ENCODE measurements around the gene CLMN.

Gene CLMN

GRCh38 chr14:95157327-95158189 is 162.2 kb downstream of the CLMN start, which contains the start of gene DICER1:
DICER1 (minus strand) TSS chr14:95157529; CDS start chr14:95133458, 24,071 bp downstream.
- Histone ChIP-seq H3K9me3 (replicated peaks in 1 of 11) (no peaks in the 10 kb centered on the region), H4K20me1 (peaks cover 0 to 31% (median 16%) of the 10 kb centered on the region in 11 experiments; a peak in 8 of 22 replicates), H3K27ac (peak within 1 kb of the TSS; percentile 93 to 100 (median 97)), H3K27me3 (no peaks in the 10 kb centered on the region), H3K4me2 (peak within 1 kb of the TSS; percentile 83 to 97 (median 87)), H3K4me1 (peaks cover 30 to 50% (median 44%) of the 10 kb centered on the region in 10 experiments), H3K36me3 (peaks cover 0 to 7% (median 0%) of the 10 kb centered on the region in 11 experiments; a peak in 7 of 22 replicates), H3K9ac (peak within 1 kb of the TSS; percentile 94 to 100 (median 97)), H3K4me3 (peak within 1 kb of the TSS; percentile 80 to 97 (median 88))
- TF ChIP-seq Cebpa-rat (IDR thresholded peaks at IDR 0.05) = no peak

DNA sequence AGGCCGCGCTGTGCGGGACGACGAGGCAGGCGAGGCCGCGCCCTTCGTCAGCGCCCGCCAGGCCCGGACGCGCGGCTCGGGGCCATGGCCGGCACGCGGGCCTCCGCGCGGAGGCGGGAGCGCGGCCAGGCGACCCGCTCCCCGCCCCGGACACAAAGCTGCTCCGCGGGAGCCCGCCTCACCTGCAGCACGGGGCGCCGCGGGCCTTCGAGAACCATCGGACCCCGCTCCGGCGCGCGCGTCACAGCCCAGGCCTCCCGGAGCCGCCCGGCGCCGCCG is 162.7 kb downstream of the CLMN start:
- Histone ChIP-seq H3K27me3 (no peaks in the 10 kb centered on the region), H3K4me2 (peak overlapping the region; percentile 82 to 97 (median 87)), H3K27ac (peak overlapping the region; percentile 93 to 100 (median 97))

DNA sequence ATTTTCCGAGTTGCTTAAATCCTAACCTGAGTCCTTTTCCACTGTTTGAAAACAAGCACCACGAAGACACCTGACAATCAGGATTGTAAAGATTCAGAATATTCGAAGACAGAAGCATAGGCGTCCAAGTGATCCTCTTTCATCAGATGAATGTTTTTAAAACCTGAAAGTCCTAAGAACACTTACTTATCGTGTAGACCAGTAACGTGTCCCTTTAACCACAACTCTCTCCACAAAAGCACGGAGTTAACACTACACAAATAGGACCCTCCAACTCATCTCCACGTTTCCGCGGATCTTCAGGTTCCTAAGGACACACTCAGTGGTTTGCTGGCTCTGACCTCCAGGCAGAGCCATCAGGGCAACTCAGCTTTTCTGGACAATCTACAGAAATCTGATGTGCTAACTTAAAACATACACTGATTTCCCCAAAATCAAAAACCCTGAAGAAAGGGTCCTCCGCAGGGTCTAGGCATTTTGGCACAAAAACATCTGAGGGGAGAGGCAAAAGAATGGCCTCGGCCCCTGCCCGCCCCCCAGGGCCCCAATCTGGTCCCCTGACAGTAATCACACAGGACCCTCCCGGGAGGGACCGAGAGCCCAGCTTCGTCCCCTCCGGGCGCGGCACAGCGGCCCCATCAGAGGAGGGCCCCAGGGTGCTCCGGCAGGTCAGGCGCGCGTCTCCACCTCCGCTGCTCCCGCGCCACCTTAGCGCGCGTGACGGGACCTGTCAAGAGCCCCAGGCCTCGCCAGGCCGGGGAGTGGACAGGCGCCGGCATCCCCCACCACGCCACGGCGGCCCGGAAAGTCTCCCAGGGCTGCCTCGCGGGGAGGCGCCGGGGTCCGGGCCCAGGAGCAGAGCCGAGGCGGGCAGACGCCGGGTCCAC is 163.3 kb downstream of the CLMN start:
- peak overlapping the region; percentile 93 to 100 (median 97) for H3K27ac ChIP-seq
- H4K20me1 ChIP-seq = peaks cover 0 to 43% (median 25%) of the 10 kb centered on the region in 11 experiments; a peak in 11 of 22 replicates
- H3K9me3 ChIP-seq (replicated peaks in 1 of 11) = no peaks in the 10 kb centered on the region
- H3K4me2 ChIP-seq = peak overlapping the region; percentile 82 to 97 (median 87)
- H3K4me3 ChIP-seq = peak overlapping the region; percentile 80 to 97 (median 88)
- H3K27me3 ChIP-seq = no peaks in the 10 kb centered on the region
- H3K9ac ChIP-seq = peak overlapping the region; percentile 94 to 100 (median 97)
- H3K36me3 ChIP-seq = peaks cover 0 to 7% (median 0%) of the 10 kb centered on the region in 11 experiments; a peak in 7 of 22 replicates
- TF ChIP-seq Cebpa-rat (IDR thresholded peaks at IDR 0.05) = no peak
- H3K4me1 ChIP-seq = peaks cover 40 to 59% (median 53%) of the 10 kb centered on the region in 10 experiments

More for the DNA sequence above, 162.7 kb downstream of the CLMN start:
- H3K4me1 ChIP-seq = peaks cover 34 to 53% (median 48%) of the 10 kb centered on the region in 10 experiments
- peak overlapping the region; percentile 80 to 97 (median 88) for H3K4me3 ChIP-seq
- peak overlapping the region; percentile 94 to 100 (median 97) for H3K9ac ChIP-seq
- no peak for TF ChIP-seq Cebpa-rat (IDR thresholded peaks at IDR 0.05)
- peaks cover 0 to 7% (median 0%) of the 10 kb centered on the region in 11 experiments; a peak in 7 of 22 replicates for H3K36me3 ChIP-seq
- peaks cover 0 to 37% (median 22%) of the 10 kb centered on the region in 11 experiments; a peak in 11 of 22 replicates for H4K20me1 ChIP-seq
- no peaks in the 10 kb centered on the region for H3K9me3 ChIP-seq (replicated peaks in 1 of 11)

DNA sequence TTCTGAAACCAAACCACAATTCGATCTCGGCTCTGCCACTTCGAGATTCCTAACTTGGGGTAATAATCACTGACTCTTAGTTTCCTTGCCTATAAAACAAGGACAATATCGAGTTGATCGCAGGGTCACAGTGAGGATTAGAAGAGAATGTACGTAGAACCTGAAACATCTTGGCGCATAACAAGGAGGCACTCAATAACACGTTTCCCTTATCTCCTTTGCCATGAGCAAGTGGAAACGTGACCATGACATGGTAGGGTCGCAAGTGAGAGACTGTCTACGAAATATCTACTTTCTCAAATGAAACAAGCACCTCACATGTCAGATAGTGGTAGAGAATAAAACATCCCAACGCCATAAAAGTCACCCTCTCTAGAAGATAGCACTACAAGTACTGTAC is 164.7 kb downstream of the CLMN start:
- H3K9me3 ChIP-seq (replicated peaks in 1 of 11) = no peaks in the 10 kb centered on the region
- peak overlapping the region; percentile 80 to 97 (median 88); a peak in 19 of 20 replicates for H3K4me3 ChIP-seq
- TF ChIP-seq Cebpa-rat (IDR thresholded peaks at IDR 0.05) = no peak
- H3K4me1 ChIP-seq = peaks cover 54 to 73% (median 67%) of the 10 kb centered on the region in 10 experiments
- peak overlapping the region in 6 of 11 experiments; percentile 7 to 100 (median 98); a peak in 9 of 22 replicates for H3K27ac ChIP-seq
- peaks cover 0 to 56% (median 36%) of the 10 kb centered on the region in 11 experiments; a peak in 11 of 22 replicates for H4K20me1 ChIP-seq
- H3K27me3 ChIP-seq = no peaks in the 10 kb centered on the region
- H3K9ac ChIP-seq = peak overlapping the region; percentile 94 to 100 (median 97); a peak in 19 of 22 replicates
- H3K36me3 ChIP-seq = peaks cover 0 to 7% (median 0%) of the 10 kb centered on the region in 11 experiments; a peak in 7 of 22 replicates
- H3K4me2 ChIP-seq = peak overlapping the region; percentile 82 to 97 (median 87)

DNA sequence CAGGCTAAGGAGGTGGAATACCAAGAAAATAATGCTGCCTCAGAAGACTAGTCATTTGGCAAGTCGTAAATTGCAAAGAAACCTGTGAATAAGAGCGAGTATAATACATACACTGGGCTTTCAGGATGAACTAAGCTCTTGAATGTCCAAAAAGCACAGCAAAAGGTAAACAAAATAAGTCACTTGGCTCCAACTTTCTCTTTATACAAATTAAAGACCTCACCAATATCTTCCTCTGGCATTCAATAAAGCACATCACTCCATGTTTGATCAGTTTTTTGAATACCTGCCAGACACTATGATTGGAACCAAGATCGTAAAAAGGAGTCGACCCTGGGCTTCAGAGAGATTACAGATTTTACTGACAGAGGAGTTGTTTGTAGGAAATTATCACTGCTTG is 165.8 kb downstream of the CLMN start:
- Histone ChIP-seq H3K9me3 (replicated peaks in 1 of 11) (no peaks in the 10 kb centered on the region), H3K9ac (peak overlapping the region in 2 of 11 experiments; percentile 8 to 98; a peak in 1 of 22 replicates), H3K4me3 (peak overlapping the region in 2 of 10 experiments; percentile 90 to 91; a peak in 4 of 20 replicates), H3K36me3 (peaks cover 0 to 7% (median 0%) of the 10 kb centered on the region in 11 experiments; a peak in 7 of 22 replicates), H3K4me1 (peaks cover 62 to 82% (median 76%) of the 10 kb centered on the region in 10 experiments), H4K20me1 (peaks cover 0 to 60% (median 43%) of the 10 kb centered on the region in 11 experiments; a peak in 12 of 22 replicates), H3K4me2 (peak overlapping the region; percentile 82 to 97 (median 87); a peak in 20 of 22 replicates), H3K27ac (no peak overlapping the region), H3K27me3 (no peaks in the 10 kb centered on the region)
- TF ChIP-seq Cebpa-rat (IDR thresholded peaks at IDR 0.05) = no peak

GRCh38 chr14:95151561-95151960 is 168.1 kb downstream of the CLMN start:
- H3K9me3 ChIP-seq (replicated peaks in 1 of 11) = peaks cover 0 to 16% (median 6%) of the 10 kb centered on the region in 11 experiments; a peak in 20 of 22 replicates
- H3K4me2 ChIP-seq = peak overlapping the region; percentile 54 to 97 (median 82)
- peaks cover under 1 to 22% (median 8%) of the 10 kb centered on the region in 11 experiments; a peak in 15 of 22 replicates for H3K36me3 ChIP-seq
- peak overlapping the region in 2 of 10 experiments; percentile 7 to 21; a peak in 2 of 20 replicates for H3K4me3 ChIP-seq
- peak overlapping the region in 8 of 11 experiments; percentile 10 to 54 (median 24); a peak in 10 of 22 replicates for H3K9ac ChIP-seq
- no peaks in the 10 kb centered on the region for H3K27me3 ChIP-seq
- H3K27ac ChIP-seq = peak overlapping the region in 10 of 11 experiments; percentile 1 to 54 (median 40); a peak in 17 of 22 replicates
- peaks cover 73 to 94% (median 89%) of the 10 kb centered on the region in 10 experiments for H3K4me1 ChIP-seq
- peaks cover 0 to 79% (median 55%) of the 10 kb centered on the region in 11 experiments; a peak in 13 of 22 replicates for H4K20me1 ChIP-seq
- TF ChIP-seq Cebpa-rat (IDR thresholded peaks at IDR 0.05) = no peak

DNA sequence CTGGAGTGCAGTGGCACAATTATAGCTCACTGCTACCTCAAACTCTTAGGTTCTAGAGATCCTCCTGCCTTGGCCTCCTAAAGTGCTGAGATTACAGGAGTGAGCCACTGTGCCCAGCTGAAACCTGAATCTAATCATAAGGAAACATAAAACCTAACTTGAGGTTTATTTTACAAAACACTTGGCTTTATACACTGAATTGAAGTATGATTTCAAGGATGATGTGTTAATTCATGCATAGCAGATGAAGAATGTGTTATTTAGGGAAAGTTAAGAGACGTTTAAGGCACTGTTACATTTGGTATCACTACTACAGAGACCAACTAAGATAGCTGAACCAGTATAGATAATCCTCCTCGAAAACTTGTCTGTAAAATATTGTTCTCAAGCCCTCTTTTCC is 168.8 kb downstream of the CLMN start:
- Histone ChIP-seq H4K20me1 (peaks cover 0 to 76% (median 55%) of the 10 kb centered on the region in 11 experiments; a peak in 13 of 22 replicates), H3K4me1 (peaks cover 77 to 100% (median 95%) of the 10 kb centered on the region in 10 experiments)
- no peak for TF ChIP-seq Cebpa-rat (IDR thresholded peaks at IDR 0.05)

More for the DNA sequence above, 168.8 kb downstream of the CLMN start:
- Histone ChIP-seq H3K9me3 (replicated peaks in 1 of 11) (peaks cover 6 to 23% (median 13%) of the 10 kb centered on the region in 11 experiments), H3K9ac (peak overlapping the region in 1 of 11 experiments; percentile 14; a peak in 3 of 22 replicates), H3K4me3 (no peak overlapping the region), H3K27ac (peak overlapping the region in 7 of 11 experiments; percentile 1 to 54 (median 24); a peak in 12 of 22 replicates), H3K36me3 (peaks cover 7 to 29% (median 14%) of the 10 kb centered on the region in 11 experiments; a peak in 18 of 22 replicates), H3K4me2 (peak overlapping the region; percentile 54 to 97 (median 82)), H3K27me3 (no peaks in the 10 kb centered on the region)
